ENCODE data around the gene ARHGDIB.

The ARHGDIB gene

GRCh38 chr12:14924541-14924940 lies 36.9 kb downstream of the ARHGDIB start:
- DNase-seq, result no peak

DNA sequence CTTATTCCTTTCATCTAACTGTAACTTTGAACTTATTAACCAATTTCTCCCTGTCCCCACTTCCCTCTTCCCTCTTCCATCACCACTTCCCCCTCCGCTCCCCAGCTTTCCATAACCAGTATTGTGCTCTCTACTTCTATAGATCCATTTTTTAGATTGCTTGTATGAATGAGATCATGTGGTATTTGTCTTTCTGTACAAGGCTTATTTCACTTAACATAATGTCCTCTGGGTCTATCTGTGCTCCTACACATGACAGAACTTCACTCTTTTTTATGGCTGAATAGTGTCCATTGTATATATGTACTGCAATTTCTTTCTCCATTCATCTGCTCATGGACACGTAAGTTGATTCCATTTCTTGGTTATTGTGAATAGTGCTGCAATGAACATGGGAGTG lies 37.5 kb downstream of the ARHGDIB start:
- no peak for DNase-seq

GRCh38 chr12:14921218-14921617 lies 40.2 kb downstream of the ARHGDIB start:
- DNase-seq, result no peak

DNA sequence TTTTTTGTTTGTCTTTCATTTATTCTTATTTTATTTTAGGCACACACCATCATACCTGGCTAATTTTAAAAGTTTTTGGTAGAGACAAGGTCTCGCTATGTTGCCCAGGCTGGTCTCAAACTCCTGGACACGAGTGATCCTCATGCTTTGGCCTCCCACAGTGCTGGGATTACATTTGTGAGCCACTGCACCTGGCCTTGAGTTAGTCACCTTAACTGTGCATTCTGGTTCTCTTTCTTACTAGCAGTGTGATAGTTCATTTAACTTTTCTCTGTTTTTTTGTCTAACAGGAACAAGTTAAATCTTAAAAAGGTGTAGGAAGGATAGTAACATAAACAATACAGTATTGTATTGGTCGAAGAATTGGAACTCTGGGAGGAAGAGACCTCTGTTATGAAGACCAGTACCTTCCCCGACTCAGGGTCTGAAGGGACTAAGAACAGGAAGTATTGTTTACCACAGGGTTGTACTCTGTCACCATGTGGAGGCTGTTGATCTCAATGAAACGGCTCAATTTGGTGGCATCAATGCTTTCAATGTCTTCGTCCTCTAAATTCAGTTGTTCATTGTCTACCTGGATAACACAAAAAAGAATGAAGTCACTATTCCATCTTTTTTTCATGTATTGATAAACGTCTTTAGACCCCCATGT lies 40.8 kb downstream of the ARHGDIB start:
- no peak for DNase-seq

DNA sequence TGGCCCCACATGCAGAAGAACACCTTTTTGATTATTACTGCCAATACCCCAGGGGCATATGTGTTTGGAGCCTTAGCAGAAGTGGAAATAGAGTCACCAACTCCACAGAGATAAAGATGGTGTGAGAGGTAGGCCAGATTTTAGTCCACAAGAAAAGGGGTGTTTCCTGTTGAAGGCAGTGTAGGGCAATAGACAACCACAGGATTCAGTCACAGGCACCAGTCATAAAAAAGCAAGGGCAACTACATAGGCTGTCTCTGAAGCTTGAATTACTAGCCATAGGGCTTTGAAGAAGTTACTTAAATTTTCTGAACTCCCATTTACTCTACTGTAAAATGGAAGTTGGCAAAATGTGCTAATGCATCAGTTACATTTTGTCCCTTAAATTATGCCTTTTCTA lies 41.9 kb downstream of the ARHGDIB start:
- no peak for DNase-seq

- DNase-seq, result no peak
These were observed 45.7 kb downstream of the ARHGDIB start for GRCh38 chr12:14915736-14916135.

DNA sequence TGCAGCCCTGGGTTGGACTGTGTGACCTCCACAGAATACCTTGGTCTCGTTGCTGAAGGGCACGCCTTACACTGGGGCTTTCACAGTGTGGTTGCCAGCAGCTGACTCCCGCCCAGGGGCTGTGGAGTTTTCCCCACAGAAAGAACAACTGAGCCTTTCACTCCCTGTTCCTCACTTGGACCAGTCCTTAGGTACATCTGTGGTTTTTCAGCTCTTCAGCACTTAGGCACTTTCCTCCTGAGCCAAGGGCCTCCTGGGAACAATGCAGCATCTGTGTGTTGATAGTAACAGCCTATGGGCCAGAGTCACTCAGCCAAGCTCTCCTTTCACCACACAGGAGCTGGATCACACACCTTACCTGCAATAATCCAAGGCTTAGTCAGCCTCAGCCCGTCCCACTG lies 48.0 kb downstream of the ARHGDIB start:
- DNase-seq, result no peak

DNA sequence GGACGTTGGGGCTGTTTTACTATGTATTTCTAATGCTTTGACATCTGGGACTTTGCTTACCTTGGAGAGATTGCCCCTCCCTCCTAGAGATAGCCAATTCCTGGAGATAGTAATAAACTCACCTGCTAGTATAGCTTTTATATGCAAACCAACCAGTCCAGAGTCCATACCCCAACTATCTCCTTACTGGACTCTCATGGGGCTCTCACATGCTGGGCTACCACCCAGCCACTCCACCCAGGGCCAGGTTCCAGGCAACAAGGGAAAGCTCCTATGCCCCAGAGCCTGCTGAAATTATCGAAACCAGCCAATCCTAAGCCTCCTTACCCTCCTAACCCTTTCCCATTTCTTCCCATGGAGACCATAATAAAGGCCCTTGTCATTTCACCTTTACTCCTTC lies 50.3 kb downstream of the ARHGDIB start:
- no peak for DNase-seq

DNA sequence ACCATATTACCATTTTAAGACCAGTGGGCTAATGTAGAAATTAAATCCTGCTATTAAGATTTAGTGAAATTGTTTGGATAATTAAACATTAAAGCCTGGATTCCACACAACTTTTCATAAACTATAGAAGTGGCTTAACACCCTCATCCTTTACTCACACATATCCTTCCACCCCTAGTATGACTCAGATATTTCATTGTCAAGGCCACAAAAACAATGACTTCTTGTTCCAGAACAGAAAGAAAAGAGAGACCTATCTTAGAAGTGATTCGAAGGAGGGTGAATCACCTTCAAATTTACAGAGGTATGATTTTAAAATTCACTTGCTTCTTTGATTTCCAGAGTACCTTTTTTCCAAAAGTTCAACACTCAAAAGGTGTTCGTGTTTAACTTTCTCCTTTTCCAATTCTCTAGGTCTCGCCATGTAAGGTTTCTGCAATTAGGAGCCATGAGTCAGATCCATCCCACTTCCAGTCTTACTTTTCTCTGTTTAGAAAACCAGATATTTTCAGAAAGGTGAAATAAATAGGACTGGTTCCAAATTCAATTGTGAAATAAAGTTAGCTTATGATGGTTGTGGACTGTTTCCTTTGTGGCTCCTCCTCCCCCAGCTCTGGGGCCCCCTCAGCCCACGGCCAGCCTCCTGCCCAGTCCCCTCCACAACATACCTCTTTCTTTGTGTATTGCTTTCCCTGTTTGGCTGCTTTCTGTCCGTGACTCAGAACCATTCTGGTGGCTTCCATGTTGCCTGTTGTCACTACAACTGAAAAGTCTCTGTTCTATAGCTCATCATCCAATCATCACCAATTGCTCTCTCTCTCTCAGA lies 51.1 kb downstream of the ARHGDIB start:
- DNase-seq, result no peak

DNA sequence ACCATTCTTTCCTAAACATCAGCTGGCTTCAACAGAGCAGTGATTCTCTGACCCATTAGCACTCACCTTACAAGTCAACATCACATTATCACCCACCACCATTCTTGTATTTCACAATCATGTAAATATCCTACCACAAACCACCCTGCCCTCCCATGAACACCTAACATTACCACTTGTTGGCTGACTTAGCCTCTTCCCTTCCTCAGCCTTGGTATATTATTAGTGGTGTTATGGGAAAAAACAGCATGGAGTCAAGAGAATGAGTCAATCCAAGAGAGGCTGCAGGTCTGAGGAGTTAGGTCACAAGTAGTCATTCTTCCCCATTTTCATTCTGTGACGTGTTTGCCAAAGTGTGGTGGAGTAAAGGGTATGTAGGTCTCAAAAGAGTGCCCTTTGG lies 53.4 kb downstream of the ARHGDIB start:
- no peak for DNase-seq

- no peak for DNase-seq
These were observed 55.3 kb downstream of the ARHGDIB start for GRCh38 chr12:14906114-14906513.

- no peak for DNase-seq
These were observed 56.0 kb downstream of the ARHGDIB start for GRCh38 chr12:14905269-14906004.

DNA sequence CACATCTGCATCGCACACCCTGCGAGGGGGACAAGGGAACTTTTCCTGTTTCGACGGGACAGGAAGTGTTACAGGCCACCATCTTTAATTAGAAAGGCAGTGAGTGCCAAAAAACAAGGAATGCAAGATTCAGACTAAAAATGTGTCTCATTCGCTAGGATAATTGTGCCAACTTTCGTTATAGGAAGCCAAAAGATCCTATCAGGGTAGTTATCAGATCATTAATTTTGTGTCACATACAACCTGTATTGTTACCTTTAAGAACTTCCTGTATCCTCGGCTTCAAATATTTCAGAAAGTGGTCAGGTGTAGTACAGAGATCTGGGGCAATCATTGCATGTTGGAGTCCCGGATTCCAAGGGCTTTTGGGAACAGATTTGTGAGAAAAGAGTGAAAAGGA lies 56.5 kb downstream of the ARHGDIB start:
- no peak for DNase-seq

GRCh38 chr12:14903386-14904098 lies 57.9 kb downstream of the ARHGDIB start:
- DNase-seq, result no peak

DNA sequence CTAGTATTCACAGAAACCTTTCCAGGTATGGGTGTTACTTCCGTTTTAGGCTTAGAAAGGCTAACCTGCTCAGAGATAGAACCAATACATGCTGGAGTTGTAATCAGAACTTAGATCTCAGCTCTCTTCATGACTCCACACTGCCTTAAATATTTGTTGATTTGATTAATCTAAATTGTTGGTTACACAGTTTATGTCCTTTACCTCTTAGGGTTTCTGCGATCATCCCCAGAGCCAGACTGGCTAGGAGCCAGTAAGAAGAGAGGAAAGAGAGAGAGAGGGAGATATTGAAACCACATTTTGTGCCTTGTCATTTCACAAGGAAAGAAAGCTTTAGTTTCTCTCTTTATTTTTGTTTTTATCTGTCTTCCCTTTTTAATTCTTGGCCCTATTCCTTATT lies 58.9 kb downstream of the ARHGDIB start:
- DNase-seq, result no peak

DNA sequence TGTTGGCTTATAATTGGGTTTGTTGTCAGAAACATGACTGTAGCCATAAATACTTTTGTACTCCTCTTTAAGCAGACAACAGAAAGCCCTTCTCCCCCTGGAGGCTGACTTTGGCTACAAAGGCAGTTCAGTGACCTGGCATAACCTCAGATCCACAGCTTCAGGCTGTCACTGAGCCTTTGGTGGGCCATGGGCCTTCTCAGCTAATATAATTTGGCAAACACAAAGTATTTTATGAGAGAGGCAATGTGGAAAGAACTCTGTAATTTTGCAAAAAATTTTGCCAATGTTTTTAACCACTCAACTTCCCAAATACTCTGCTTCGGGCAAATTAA lies 60.2 kb downstream of the ARHGDIB start:
- DNase-seq, result no peak

DNA sequence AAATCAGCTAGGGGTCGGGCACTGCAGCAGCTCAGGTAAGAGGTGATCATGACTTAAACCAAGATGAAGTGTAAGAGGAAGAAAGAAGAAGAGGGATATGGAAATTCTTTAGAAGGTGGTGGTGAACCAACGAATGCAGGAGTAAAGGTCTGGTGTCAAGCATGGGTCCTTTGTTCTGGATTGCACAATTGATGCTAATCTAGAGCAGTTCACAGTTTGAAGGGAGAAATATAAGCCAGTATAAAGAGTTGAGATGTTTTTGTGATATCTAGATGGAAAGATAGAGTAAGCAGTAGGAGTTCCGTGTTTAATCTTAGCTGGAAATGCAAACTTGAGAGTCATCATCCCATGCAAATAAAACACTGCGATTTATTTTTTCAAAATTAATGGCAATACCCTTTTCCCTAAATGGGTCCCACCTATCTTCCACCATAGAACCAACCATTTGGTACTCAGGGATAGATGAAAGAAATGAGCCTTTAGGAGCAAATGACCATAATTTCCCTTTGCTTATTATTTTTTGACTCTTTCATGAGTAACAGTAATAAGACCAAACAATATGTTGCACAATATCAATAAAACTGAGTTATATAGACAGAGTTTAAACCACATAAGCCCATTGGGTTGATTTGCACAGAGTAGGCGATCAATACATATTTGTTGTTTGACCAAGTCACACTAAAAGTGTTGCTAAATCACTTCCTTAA lies 60.7 kb downstream of the ARHGDIB start:
- DNase-seq, result no peak

DNA sequence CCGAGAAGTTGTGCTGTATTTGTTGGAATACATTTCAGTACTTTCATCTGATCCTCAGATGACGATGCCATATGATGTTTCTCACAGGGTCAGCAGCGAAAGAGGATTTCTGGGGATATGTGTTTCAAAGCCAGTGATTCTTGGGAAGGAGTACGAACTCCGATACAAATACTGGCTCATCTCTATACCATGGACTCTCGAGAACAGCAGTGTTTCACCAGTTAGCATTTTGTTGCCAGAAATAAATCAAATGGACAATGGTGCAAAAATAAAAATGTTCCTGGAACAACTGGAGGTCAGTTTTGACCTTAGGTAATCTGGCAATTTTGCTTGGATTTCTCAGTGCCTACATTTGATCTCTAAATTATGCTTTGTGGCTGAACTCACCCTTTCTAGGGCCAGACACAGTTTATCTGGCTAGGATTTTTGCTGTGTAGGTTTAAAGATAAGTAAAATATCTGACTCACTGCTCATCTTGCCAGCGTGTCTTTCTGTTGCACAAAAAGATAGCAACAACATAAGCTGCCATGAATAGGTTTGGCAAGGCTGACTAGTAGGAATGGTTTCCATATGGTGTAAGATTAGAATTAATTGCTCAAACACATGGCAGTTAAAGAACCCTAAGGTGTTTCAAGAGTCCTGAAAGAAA lies 64.8 kb downstream of the ARHGDIB start:
- no peak for DNase-seq

- DNase-seq, result no peak
These were observed 67.7 kb downstream of the ARHGDIB start for GRCh38 chr12:14893506-14894250.

DNA sequence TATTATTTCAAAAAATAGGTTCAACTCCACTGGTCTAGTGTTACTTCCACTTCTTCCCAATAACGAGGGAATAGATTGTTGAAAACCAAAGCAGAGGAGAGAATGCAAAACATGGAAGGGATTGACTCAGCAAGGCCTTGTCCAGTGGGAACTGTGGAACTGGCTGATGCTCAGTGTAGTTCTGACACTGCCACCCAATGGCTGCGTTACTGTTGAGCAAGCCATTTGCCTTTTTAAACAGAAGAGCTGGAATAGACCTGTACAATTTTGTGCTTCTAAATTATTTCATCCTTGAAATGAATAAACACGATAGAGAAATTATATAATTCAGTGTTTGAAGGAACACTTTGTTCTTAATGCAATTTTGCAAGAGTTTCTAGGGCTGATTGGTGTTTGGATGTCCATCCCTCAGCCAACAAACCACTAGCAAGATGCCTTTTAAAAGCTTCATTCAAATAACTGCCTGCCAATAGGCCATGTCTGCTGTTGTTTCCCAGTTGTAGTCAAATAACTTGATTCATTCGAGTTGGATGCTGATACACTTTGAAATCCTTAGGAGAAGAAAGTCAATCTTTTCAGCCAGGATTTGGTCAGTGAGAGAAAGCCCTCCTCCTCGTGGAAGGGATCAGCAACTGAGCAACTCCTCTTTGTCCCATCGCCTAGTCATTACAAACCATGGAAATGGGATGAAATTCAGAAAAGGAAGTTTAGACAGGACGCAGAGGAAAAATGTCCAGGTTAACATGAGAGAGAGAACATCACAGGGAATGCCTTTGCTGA lies 68.5 kb downstream of the ARHGDIB start:
- DNase-seq, result no peak

Data from CD4-positive, alpha-beta T cell treated with Interferon alpha-2 for 1 hour (primary cell).